Skeletal muscle cell (primary cell): ENCODE measurements around the gene REC8.

ENCODE experiments used
- DNase-seq: peaks from one replicate; pipeline ENCODE4 v3.0.0-alpha.2; 2010; ENCODE audit warnings: low read depth
- H3K4me3 ChIP-seq: 2 replicates; pipeline ENCODE4 v1.5.1; 2011; ENCODE audit warnings: low read depth, mild to moderate bottlenecking, control low read depth, low read length, moderate library complexity

Gene REC8

DNA sequence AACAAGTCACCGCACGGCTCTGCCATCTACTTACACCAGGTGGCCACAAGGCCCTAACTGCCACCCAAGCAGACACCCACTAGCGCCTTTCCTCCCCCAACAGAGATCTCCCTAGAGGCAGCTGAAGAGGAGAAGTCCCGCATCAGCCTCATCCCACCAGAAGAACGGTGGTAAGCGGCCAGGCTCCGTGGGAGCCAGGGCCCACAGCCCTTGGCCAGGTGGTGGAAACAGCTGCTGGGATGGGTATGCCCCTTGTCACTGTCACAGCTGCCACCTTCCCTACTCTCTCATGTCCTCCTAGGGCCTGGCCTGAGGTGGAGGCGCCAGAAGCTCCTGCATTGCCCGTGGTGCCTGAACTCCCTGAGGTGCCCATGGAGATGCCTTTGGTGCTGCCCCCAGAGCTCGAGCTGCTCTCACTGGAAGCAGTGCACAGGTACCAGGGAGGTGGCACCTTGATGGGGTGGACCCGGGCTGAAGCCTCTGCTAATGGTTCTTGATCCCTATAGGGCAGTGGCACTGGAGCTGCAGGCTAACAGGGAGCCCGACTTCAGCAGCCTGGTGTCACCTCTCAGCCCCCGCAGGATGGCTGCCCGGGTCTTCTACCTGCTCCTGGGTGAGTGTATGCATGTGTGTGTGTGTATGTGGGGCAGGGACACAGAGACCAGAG is 7.5 kb downstream of the REC8 start:
- no peak for DNase-seq
- H3K4me3 ChIP-seq, result no peak overlapping the region

GRCh38 chr14:24179961-24180796 is 8.3 kb downstream of the REC8 start:
- peak; percentile 64 for DNase-seq
- H3K4me3 ChIP-seq, result no peak overlapping the region

DNA sequence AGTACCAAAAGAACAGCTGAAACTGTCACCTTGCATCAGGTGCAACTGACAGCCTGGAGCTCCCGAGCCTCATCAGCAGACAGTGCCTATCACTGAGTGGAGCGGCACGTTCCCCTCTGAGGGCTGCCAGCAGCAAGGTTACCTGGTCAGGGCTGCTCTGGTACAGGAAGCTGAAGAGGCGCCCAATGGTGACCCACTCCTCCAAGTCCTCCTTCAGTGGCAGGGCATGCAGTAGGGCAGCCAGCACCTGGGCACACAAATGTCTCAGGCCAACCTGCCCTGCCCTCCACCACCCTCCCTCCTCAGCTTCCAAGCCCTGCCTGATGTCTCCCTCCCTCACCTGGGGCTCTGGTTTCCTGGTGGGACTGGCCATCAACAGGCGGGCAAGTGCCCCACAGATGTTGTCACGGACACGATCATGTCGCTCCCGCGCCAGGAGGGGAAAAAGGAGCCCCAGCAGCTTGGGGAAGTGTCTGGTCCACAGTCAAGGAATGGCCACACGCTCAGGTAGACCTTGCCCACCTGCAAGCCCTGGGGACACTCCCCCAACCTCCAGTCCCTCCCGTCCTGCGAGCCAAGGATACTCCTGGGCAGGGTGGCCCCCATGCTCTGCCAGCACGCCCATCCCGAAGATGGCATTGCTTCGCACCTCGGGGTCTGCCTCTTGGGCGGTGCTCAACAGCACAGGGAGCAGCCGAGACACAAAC is 9.6 kb downstream of the REC8 start:
- no peak for DNase-seq
- no peak overlapping the region for H3K4me3 ChIP-seq

DNA sequence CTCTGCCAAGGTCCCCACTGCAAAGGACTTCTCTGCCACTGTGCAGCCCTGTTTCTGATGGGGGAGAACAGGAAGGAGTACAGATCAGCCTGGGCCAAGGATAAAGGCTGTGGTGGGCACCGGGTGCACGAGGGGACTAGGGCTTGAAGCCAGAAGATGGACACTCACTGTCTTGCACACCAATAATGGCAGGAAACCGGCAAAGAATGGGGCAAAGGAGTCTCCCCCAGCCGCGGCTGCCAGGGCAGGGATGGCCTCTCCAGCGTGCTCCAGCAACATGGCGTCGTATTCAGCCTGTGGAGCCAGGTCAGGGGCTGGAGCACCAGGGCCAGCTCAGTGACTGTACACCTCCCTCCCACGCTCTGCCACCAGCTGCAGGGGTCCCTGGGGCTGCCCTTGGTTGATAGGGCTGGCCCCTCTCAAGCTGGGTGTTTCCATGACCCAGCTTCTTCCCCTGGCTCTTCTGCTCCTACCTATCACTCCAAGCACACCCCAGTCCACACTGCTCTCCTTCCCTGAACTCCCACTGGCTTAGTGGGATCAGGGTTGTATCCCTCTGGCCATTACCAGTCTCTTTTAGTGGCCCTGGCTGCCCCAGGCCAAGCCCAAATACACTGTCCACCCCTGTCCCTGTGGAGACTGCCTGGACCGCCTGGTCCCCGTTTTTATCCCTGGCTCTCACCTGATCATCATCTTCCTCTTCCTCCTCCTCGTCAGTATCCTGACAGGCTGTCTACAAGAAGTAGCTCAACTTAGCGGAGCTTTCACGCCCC is 10.4 kb downstream of the REC8 start:
- no peak overlapping the region for H3K4me3 ChIP-seq

GRCh38 chr14:24183014-24183481 is 11.2 kb downstream of the REC8 start:
- no peak overlapping the region for H3K4me3 ChIP-seq
- DNase-seq, result no peak

More for the DNA sequence above, 10.4 kb downstream of the REC8 start:
- DNase-seq, result no peak

GRCh38 chr14:24184104-24184970 is 12.5 kb downstream of the REC8 start:
- no peak overlapping the region for H3K4me3 ChIP-seq
- no peak for DNase-seq

DNA sequence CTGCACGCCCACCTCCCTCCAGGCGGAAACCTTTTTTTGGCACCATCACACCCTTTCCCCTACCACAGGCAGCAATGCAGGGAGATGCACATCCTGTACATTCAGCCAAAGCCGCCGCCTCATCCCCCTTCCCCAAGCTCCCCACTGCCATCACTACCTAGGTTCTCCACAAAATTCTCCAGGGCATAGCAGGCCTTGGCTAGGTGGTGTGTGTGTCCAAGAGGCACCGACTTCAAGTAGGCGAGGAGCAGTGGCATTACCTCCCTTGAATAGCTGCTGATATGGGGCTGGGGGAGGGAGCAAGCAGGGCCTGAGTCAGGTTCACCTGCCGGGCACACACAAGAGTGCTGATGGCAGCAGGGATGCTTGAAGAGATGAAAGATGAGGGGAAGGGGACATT is 13.1 kb downstream of the REC8 start:
- H3K4me3 ChIP-seq, result no peak overlapping the region
- DNase-seq, result no peak

GRCh38 chr14:24185741-24186140 is 13.9 kb downstream of the REC8 start:
- no peak overlapping the region for H3K4me3 ChIP-seq
- DNase-seq, result no peak

DNA sequence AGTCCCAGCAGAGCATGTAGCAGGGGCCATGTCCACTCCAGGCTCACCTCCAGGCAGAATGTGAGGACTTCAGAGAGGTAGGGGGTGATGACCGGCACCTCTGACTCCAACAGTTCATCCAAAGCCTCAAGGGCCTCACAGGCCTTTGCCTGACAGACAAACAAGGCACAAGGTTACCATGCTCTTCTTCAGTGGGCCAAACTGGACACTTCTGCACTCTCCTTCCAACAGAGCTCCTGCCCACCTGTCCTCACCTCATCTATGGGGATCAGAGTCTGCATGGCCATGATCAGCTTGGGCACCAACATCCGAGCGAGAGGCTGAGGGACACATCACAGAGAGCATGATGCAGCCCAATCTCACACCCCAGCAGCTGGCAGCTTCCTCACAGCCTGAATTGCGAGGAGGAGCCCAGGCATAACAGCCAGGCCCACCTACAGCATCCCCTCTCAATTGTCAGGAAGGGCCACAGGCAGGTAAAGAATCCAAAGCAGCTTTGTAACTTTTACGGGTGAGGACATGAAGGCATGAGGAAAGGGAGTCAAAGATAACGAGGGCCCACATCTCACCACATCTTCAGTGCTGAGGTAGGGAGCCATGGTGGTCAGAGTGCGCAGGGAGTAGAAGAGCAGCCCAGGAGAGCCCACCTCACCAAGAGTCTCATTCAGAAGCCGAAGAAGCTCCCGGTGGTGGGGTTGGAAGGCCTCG is 15.1 kb downstream of the REC8 start:
- no peak for DNase-seq
- no peak overlapping the region for H3K4me3 ChIP-seq

GRCh38 chr14:24187539-24187915 is 15.6 kb downstream of the REC8 start:
- DNase-seq, result no peak
- peak overlapping the region; percentile 83 for H3K4me3 ChIP-seq

GRCh38 chr14:24188251-24189058 is 16.6 kb downstream of the REC8 start, which contains the start of gene IPO4:
Gene IPO4, minus strand, starts transcription at chr14:24188816. Its CDS starts 29 bp downstream, at chr14:24188787.
- DNase-seq, result peak; percentile 94
- peak within 1 kb of the TSS; percentile 83 for H3K4me3 ChIP-seq

DNA sequence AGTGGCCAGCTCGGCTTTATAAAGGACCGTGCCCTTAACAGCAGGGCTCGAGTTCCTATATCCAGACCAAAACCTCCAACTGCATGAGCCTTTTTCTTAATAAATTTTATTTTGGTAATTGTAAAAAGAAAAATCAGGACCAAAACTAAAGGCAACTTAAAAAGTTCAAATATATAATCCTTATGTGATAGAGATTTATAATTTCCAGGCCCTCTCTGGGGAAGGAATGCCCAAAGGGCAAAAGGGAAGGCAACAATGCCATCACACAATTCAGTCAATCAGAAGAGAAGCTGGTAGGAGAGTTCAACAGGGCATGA is 17.1 kb downstream of the REC8 start:
- peak overlapping the region; percentile 83 for H3K4me3 ChIP-seq
- no peak for DNase-seq

DNA sequence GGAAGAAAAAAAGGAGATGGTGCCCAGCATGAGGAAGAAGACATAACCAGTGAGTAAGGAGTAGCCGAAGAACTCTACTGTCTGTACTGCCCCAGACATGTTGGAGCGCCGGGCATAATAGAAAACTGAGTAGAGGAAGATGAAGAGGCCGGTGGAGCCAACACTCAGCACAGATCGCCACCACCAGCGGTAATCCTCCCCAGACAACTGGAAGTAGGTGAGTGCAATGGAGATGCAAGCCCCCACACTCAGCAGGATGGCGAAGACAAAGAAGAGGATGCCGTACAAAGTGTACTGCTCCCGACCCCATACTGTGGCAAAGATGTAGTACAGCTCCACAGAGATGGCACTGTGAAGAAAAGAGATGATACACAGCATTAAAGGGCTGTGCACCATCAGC is 17.6 kb downstream of the REC8 start:
- DNase-seq, result no peak
- no peak overlapping the region for H3K4me3 ChIP-seq

DNA sequence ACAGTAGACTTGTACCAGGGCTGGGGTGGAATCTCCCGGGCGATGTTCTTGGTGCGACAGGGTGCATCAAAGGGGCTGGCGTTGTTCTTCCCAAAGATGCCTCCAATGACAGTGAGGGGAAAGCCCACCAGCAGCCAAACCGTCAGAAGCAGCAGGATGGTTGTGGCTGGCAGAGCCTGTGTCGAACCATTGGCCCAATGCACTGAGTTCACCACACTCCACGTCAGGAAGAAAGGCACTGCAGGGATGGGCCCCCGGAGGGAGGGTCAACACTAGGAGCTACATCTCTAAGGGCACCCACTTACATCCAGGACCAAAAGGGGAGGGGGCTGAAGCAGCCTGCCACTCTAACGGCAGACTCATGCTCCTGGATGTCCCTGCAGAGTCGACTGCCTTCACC is 18.5 kb downstream of the REC8 start:
- no peak overlapping the region for H3K4me3 ChIP-seq
- DNase-seq, result no peak

GRCh38 chr14:24192933-24193332 is 21.1 kb downstream of the REC8 start:
- no peak overlapping the region for H3K4me3 ChIP-seq
- no peak for DNase-seq

DNA sequence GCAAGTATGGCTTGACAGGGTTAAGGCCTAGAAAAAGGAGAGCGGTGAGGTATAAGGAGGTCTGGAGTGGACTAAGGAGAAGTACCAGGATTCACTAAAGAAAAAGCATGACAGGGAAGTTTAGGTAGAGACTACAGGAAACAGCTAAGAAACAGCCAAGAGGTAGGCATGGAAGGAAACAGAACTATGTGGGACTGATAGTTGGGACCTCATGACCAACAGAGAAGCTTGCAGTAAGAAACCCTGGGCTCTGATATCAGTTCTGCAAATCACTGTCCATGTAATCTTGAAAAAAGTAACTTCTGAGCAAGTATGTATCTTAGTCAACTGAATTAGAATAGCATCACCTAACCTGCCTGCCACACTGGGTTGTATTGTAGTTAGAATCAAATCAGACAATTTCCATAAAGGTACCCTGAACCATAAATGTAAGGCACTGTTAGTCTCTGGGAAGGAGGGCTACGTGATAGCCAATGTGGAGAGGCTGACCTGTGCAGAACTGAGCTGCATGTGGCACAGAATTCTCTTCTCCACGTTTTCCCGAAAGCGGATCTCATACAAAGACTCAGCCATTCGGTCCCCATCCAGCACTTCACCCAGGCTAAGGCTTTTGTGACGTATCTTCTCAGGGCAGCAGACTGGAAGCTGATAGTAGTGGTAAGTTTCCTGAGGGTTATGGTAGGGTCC is 22.4 kb downstream of the REC8 start:
- no peak for DNase-seq
- peak overlapping the region; percentile 89 for H3K4me3 ChIP-seq

DNA sequence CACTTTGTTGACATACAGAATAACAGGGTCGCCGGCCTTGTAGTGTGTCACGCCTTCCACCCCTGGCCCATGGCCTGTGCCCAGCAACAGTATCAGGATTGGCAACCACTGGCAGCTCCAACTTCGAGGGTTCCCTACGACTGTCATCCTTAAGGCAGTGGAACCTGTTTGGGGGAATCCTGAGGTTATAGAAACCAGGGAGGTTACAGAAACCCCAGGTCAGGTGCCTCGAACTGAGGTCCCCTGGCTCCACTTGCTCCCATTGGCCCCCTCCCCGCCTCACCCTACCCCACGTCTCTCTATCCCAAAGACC is 22.9 kb downstream of the REC8 start:
- peak overlapping the region; percentile 89 for H3K4me3 ChIP-seq
- no peak for DNase-seq
